Measurements from ENCODE around the gene UBR2. TPM values are rescaled to one million over a fixed set of nuclear protein-coding genes. Genes with fewer than 3 reads are reported as not detected.
"Not testable (repeated sequence)": the region's sequence is repeated elsewhere in the genome, so short reads cannot be mapped to it uniquely, and the experiment has no call there.

The UBR2 gene
- total RNA-seq, 1 donor from 2014 or later: 30.3 TPM

GRCh38 chr6:42674780-42675179 lies 111.0 kb downstream of the UBR2 start:
- no peak for DNase-seq (ENCODE audit: low spot score)

DNA sequence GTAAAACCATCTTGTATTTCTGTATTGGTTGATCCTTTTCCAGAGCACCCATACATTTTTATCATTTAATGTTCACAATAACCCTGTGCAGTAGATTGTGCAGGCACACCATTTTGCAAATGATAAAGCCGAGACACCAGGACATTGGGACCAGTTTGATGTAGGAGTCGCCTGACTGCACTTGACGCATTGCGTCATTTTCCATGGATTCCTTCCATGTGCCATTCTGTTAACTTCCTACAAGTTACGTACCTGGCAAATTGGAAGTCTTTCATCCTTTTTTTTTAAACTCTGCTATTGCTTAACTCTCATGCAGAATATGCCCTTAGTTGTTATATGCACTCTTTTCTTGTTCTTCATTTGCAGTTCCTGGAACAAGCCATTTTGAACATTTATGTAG lies 115.5 kb downstream of the UBR2 start:
- intact Hi-C loops (cut with DNase I): no loop called here
- no peak for DNase-seq (ENCODE audit: low spot score)

More at GRCh38 chr6:42674780-42675179, 111.0 kb downstream of the UBR2 start:
- intact Hi-C loops (cut with DNase I): no loop called here

DNA sequence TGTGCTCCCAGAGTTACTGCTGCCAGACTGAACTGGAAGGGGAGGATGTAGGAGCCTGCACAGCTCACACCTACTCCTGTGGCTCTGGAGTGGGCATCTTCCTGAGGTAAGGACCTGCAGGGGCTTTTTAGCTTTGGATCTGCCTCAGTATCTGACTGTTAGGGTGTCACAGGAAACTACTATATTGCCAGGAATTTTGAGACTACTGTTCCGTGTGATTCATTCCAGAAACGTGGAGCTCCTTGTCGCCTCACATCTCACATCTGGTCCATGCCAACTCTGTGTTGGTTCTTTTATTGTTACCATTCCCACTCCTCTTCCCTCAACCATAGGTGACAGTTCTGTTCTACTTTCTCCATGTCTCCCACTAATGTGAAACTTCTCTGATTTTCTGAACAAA lies 124.5 kb downstream of the UBR2 start:
- no peak for DNase-seq (ENCODE audit: low spot score)
- intact Hi-C loops (cut with DNase I): no loop called here

- intact Hi-C loops (cut with DNase I): no loop called here
- DNase-seq (ENCODE audit: low spot score): no peak
Measured at GRCh38 chr6:42689371-42689770, 125.5 kb downstream of the UBR2 start.

DNA sequence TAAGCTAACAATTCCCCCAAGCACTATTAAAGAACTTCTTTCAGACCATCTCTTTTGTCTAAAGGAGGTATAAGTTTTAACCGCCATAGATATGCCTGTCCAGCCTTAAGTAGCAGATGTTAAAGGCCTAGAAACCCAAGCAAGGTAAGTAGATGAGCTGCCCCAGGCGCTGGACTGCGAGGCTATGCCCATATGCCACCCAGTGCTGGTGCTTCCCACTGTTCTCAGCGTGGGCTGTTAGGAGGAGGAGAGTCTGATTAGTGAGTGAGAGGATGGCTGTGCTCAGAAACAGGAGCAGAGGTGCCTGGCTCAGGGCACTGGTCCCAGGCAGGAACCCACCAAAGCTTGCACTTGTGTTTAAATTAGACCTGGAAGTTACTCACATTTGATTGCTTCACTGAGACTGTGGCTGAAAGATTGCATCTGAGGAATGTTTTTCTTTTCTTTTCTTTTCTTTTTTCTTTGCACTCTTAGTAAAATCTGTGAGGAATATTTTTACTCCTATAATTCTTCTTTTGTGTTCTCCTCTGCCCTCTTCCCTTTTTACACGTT lies 126.4 kb downstream of the UBR2 start:
- no peak for DNase-seq (ENCODE audit: low spot score)
- intact Hi-C loops (cut with DNase I): no loop called here

DNA sequence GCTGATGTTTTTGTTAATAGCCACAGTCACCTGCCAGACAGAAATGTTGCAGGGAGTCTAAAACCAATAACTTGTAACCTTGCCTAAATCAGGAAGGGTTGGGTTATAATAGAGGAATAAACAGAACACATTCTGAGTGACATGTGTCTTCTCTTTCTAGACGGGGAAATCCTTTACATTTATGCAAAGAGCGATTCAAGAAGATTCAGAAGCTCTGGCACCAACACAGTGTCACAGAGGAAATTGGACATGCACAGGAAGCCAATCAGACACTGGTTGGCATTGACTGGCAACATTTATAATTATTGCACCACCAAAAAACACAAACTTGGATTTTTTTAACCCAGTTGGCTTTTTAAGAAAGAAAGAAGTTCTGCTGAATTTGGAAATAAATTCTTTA lies 127.0 kb downstream of the UBR2 start:
- no peak for DNase-seq (ENCODE audit: low spot score)
- intact Hi-C loops (cut with DNase I): no loop called here

GRCh38 chr6:42692137-42692911 lies 128.5 kb downstream of the UBR2 start:
- no peak for DNase-seq (ENCODE audit: low spot score)
- intact Hi-C loops (cut with DNase I): no loop called here

DNA sequence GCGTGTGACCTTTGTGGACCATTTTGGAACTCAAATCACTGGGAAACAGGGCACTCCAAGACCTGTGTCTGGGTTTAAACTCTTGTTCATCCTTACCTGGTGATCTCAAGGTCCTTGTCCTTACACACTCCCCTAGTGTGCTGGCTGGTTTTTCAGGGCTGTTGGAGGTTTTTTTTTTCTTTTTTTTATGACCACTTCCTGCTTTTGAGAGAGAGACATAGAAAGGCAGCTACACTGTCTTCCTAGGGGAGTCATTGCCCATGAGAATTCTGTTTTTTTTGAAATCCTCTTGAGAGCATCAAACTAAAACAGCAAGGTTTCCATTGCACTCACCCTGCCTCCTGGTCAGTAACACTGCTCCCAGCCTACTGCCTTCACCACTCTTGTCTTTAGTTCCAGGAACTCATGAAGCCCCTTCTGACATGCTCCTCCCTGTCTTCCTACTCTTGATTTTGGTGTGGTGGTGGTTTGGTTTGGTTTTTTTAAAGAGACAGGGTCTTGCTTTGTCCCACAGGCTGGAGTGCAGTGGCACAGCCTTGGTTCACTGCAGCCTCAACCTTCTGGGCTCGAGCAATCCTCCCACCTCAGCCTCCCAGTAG lies 130.0 kb downstream of the UBR2 start:
- intact Hi-C loops (cut with DNase I): no loop called here
- no peak for DNase-seq (ENCODE audit: low spot score)

DNA sequence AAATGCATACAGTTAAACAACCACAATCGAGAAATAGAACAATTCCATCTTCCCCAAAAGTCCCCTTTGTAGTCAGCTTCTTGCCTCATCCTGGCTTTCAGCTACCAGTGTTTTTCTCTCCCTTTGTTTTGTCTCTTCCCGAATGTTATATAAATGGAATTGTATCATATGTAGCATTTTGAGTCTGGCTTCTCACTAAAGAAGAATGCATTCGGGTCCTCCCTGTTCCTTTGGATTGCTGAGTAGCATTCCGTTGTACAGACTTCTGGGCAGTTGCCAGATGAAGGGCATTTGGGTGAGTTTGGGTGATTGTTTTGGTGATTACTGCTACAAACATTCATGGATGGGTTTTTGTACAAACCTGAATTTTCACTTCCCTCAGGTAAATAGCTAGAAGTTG lies 130.8 kb downstream of the UBR2 start:
- intact Hi-C loops (cut with DNase I): no loop called here
- DNase-seq (ENCODE audit: low spot score): no peak

DNA sequence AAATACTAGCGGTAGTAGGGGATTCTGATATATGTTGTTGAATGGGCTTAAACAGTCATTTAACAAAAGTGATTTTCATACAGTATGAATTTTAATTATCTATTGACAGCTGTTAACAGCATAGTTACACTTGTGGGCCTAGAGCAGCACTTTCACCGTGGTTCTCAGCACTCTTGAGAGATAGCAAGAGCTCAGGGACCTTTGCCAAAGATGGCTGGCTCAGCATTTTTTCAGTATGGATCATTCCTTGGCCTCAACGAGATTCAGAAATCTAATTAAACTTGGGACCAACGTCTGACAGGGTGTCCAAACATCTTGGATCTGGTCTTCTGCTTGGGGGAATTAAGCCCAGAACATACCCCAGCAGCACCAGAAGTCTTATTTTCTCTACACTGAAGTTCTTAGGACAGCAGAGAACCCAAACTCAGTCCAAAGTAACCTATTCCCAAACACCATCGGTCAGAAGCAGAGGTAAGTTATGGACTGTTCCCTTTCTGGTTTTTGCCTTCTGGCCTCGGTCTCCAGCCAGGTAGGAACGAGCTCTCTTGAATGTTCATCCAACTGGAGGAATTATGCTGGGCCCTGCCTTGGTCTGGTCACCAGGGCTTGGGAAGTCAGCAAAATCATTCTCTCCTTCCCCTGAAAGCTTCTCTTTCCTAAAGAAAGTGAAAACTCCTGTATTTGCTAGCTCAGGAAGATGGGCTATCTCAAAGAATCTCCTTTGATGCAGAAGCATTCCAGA lies 132.9 kb downstream of the UBR2 start:
- intact Hi-C loops (cut with DNase I): no loop called here
- no peak for DNase-seq (ENCODE audit: low spot score)

- DNase-seq (ENCODE audit: low spot score): no peak
- intact Hi-C loops (cut with DNase I): no loop called here
Measured at GRCh38 chr6:42697268-42697655, 133.4 kb downstream of the UBR2 start.

DNA sequence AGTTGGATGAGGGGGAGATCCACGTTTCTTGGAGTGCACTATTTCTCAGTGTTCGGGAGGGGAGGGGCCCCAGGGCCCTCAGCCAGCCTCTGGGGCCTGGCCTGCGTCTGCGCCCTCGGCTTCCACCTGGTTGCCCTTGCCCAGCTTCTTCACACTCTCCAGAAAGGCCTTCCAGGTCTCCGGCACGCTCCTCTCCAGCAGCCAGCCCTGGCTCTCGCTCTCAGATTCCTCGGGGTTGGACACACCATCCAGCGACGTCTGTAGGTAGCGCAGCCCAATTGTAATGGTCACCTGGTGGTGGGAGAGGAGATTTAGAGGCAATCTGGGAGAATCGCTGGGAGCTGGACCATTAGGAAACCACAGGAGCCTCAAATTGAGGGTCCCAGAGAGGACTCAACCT lies 134.4 kb downstream of the UBR2 start:
- DNase-seq (ENCODE audit: low spot score): no peak
- intact Hi-C loops (cut with DNase I): no loop called here

- intact Hi-C loops (cut with DNase I): no loop called here
- no peak for DNase-seq (ENCODE audit: low spot score)
Measured at GRCh38 chr6:42702200-42702599, 138.4 kb downstream of the UBR2 start.

DNA sequence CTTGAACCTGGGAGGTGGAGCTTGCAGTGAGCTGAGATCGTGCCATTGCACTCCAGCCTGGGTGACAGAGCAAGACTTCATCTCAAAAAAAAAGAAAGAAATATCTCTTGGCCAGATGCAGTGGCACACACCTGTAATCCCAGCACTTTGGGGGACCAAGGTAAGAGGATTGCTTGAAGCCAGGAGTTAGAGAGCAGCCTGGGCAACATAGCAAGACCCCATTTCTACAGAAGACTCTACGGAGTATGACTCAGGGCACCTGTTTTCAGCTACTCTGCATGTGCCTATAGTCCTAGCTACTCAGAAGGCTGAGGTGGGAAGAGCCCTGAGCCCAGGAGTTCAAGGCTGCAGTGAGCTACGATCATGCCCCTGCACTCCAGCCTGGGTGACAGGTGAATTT lies 139.0 kb downstream of the UBR2 start:
- intact Hi-C loops (cut with DNase I); DNase-seq (ENCODE audit: low spot score): not testable (repeated sequence)

DNA sequence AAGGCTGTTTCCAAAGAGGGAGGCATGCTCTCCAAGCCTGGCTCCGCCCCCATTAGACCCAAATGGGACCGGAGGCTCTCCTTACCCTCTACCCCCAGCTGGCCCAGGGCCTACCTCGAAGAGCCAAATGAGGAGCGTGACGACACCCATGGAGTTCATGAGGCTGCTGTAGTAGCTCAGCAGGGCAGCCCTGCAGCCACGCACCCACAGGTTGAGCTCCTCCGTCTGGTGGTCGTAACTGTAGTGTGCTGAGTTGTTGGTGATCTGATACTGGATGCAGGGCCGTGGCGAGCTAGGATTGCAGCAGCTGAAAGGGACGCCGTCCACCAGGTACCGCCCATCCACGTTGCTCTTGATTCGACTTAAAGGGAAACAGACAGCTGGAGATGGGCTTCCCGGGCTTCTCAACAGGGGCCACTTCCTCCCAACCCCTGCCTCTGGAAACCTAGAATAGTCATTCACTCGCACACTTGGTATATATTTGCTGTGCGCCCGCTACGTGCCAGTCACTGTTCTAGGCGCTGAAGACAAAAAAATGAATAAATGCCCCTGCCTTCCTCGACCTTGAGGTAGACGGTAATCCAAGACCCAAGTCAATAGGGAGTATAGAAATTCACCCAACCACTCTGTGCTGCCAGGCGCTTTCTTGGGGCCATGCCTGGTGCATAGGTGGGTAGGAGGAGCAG lies 140.6 kb downstream of the UBR2 start:
- no peak for DNase-seq (ENCODE audit: low spot score)
- intact Hi-C loops (cut with DNase I): no loop called here

GRCh38 chr6:42704937-42705374 lies 141.1 kb downstream of the UBR2 start:
- intact Hi-C loops (cut with DNase I): no loop called here
- DNase-seq (ENCODE audit: low spot score): no peak

- no peak for DNase-seq (ENCODE audit: low spot score)
- intact Hi-C loops (cut with DNase I): no loop called here
Measured at GRCh38 chr6:42707595-42707994, 143.8 kb downstream of the UBR2 start.

DNA sequence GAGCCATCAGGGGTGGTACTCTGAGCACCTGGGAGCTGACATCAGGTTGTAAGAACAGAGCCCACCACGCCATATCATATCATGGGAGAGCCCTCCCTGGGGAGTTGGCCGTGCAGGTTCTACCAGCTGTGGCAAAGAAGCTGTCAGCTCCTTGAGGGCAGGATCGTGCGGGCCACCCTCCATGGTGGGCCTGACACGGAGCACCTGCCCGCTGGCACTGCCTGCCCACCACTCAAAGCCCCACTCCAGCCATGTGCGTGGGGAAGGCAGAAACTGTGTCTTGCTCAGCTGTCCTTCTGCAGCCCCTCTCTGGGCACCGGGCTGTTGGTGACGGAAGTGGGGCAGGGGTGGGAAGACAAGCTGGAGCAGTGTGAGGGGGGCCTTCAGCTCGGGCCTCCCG lies 144.3 kb downstream of the UBR2 start:
- no peak for DNase-seq (ENCODE audit: low spot score)
- intact Hi-C loops (cut with DNase I): no loop called here

DNA sequence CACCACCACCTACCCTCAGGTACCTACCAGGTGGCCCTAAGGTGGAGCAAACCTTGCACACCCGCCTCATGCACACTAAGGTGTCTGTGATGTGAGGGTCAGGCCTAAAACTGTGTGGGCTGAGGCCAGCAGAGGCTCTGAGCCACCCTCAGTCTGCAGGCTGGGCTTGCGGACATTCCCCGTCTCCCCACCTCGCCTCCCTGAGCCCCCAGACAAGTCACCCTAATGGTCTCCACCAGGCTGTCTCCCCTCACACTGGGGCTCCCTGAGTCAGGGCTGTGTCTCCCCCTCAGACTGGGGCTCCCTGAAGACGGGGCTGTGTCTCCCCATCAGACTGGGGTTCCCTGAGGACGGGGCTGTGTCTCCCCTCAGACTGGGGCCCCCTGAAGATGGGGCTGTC lies 146.0 kb downstream of the UBR2 start:
- intact Hi-C loops (cut with DNase I): no loop called here
- DNase-seq (ENCODE audit: low spot score): no peak

DNA sequence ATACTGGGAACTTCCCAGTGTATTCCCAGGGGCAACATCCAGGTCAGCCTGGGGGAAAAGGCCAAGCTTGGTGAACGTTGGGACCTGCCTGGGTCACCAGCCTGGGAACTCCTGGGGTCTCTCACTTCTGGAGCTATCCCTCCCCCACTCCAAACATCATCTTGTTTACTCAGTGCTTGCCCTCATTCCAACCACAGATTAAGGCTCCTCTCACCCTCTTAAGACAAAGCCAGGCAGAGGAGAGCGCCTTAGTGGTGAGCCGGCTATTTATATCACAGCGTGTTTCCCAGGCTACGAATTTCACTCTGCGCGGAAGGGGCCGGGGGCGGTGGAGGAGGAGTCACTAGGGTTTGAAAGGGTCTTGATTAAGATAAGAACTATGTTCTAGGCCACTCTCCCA lies 146.5 kb downstream of the UBR2 start:
- intact Hi-C loops (cut with DNase I): no loop called here
- DNase-seq (ENCODE audit: low spot score): no peak
